Measurements from ENCODE around the gene CCL5.
"Not testable (repeated sequence)": the region's sequence is repeated elsewhere in the genome, so short reads cannot be mapped to it uniquely, and the experiment has no call there.

CCL5 gene

GRCh38 chr17:35898283-35899070 lies 18.3 kb upstream of the CCL5 start:
- DNase-seq (ENCODE audit: low read depth in 2 of 3, low spot score in 2 of 3) = no peak

- not testable (repeated sequence) for DNase-seq (ENCODE audit: low read depth in 2 of 3, low spot score in 2 of 3)
These were observed 17.6 kb upstream of the CCL5 start for GRCh38 chr17:35897772-35898171.

- no peak for DNase-seq (ENCODE audit: low read depth in 2 of 3, low spot score in 2 of 3)
These were observed 15.8 kb upstream of the CCL5 start for GRCh38 chr17:35895636-35896587.

GRCh38 chr17:35894206-35894605 lies 14.0 kb upstream of the CCL5 start:
- DNase-seq (ENCODE audit: low read depth in 2 of 3, low spot score in 2 of 3) = no peak

GRCh38 chr17:35893751-35894150 lies 13.6 kb upstream of the CCL5 start:
- DNase-seq (ENCODE audit: low read depth in 2 of 3, low spot score in 2 of 3) = no peak

- DNase-seq (ENCODE audit: low read depth in 2 of 3, low spot score in 2 of 3) = no peak
These were observed 12.2 kb upstream of the CCL5 start for GRCh38 chr17:35892091-35893035.

GRCh38 chr17:35891269-35891668 lies 11.1 kb upstream of the CCL5 start:
- no peak for DNase-seq (ENCODE audit: low read depth in 2 of 3, low spot score in 2 of 3)

- no peak for DNase-seq (ENCODE audit: low read depth in 2 of 3, low spot score in 2 of 3)
These were observed 10.6 kb upstream of the CCL5 start for GRCh38 chr17:35890774-35891155.

GRCh38 chr17:35889818-35890773 lies 9.9 kb upstream of the CCL5 start:
- no peak for DNase-seq (ENCODE audit: low read depth in 2 of 3, low spot score in 2 of 3)

- no peak for DNase-seq (ENCODE audit: low read depth in 2 of 3, low spot score in 2 of 3)
These were observed 9.1 kb upstream of the CCL5 start for GRCh38 chr17:35889241-35889640.

- no peak for DNase-seq (ENCODE audit: low read depth in 2 of 3, low spot score in 2 of 3)
These were observed 1.8 kb downstream of the CCL5 start for GRCh38 chr17:35878361-35878760.

- no peak for DNase-seq (ENCODE audit: low read depth in 2 of 3, low spot score in 2 of 3)
These were observed 2.7 kb downstream of the CCL5 start for GRCh38 chr17:35877345-35878029.

GRCh38 chr17:35876534-35876933 lies 3.6 kb downstream of the CCL5 start:
- DNase-seq (ENCODE audit: low read depth in 2 of 3, low spot score in 2 of 3) = no peak

- DNase-seq (ENCODE audit: low read depth in 2 of 3, low spot score in 2 of 3) = no peak
These were observed 4.4 kb downstream of the CCL5 start for GRCh38 chr17:35875800-35876139.

GRCh38 chr17:35875072-35875799 lies 4.9 kb downstream of the CCL5 start:
- no peak for DNase-seq (ENCODE audit: low read depth in 2 of 3, low spot score in 2 of 3)

- no peak for DNase-seq (ENCODE audit: low read depth in 2 of 3, low spot score in 2 of 3)
These were observed 7.8 kb downstream of the CCL5 start for GRCh38 chr17:35872196-35872980.

- DNase-seq (ENCODE audit: low read depth in 2 of 3, low spot score in 2 of 3) = no peak
These were observed 9.0 kb downstream of the CCL5 start for GRCh38 chr17:35870906-35871819.

Measured in activated CD8-positive, alpha-beta memory T cell treated with anti-CD3 and anti-CD28 coated beads for 48 hours (primary cell).